NK-92 treated with Interleukin-12 subunit alpha and Interleukin-12 subunit beta, amount 100 ng/mL, for 24 hours (cell line): ENCODE measurements around the gene IRF3.

Source experiments
- DNase-seq: peaks from one replicate; lab custom pipeline; 2025; lab: John Stamatoyannopoulos, UW

Gene IRF3

DNA sequence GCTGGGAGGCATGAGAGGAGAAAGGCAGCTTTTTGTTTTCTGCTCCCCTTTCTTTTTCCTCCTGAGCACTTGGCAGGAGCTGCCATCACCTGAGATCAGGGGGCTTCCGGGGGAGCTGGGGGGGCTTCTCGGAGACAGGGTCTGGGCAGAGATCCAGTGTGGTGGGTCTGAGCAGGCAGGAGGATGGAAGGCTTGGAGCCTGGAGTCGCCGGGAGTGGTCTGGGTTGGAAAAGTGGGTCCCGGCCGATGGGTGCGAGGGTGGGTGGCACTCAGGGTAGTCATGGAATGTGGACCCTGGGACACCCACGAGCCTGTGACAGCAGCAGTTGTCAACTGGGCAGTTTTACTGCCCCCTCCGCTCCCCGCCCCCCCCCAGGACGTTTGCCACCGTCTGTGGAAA is 21.5 kb upstream of the IRF3 start:
- no peak for DNase-seq

DNA sequence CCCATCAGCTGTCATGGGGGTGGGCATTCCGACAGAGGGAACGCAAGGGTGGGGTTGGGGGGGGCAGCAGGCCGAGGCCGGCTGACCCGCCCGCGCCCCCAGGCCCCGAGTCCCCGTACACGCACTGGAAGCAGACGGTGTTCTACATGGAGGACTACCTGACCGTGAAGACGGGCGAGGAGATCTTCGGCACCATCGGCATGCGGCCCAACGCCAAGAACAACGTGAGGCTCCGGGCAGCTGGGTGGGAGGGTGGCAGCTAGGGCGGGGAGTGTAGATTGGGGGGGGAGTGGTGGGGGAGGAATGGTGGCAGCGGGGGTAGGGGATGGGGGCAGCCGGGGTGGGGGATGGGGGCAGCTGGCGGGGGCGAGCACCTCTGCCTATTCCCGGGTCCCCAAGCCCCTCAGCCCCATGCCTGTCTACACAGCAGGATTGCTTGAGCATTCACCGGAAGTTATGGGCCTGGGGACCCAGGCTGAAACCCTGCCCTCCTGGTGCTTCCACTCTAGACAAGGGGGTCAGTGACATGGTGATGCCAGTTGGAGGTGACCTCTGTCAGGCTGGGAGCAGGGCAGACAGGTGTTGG is 20.9 kb upstream of the IRF3 start:
- DNase-seq: no peak

DNA sequence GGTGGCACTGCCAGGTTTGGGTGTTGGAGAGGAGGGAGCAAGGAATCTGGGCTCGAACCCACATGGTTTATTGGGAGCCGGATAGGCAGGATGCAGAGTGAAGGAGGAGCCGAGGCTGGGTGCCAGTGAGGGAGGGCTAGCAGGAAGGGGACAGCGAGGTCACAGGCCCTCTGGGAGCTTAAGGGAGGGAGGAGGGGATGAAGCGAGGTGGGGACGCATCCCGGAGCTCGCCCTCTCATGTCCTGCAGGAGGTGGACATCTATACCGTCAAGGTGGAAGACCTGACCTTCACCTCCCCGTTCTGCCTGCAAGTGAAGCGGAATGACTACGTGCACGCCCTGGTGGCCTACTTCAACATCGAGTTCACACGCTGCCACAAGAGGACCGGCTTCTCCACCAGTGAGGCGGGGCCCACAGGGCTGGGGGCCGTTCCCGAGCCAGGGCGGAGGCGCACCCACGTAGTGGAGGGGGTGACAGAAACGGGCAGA is 20.2 kb upstream of the IRF3 start:
- no peak for DNase-seq

DNA sequence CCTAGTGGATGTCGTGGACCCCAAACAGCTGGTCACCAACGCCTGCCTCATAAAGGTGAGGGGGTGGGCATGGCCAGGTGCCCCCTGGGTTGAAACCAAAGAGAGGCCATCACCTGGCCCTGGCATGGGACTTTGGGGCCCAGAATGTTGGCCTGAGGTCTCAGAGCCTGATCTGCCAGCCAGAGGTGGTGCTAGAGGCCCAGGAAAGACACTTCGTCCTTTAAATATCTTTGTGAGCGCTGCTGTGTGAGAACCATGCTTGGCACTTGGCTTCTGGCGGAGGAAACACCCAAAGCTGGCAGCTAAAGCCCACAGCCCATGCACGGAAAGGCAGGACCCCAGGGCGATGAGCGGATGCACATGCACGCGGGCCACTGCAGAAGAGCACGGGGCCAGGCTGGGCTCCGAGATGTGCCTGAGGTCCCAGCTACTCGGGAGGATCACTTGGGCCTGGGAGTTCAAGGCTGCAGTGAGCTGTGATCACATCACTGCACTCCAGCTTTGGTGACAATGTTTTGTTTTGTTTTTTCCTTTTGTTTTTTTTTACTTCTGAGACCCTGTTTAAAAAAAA is 19.4 kb upstream of the IRF3 start:
- DNase-seq: no peak

DNA sequence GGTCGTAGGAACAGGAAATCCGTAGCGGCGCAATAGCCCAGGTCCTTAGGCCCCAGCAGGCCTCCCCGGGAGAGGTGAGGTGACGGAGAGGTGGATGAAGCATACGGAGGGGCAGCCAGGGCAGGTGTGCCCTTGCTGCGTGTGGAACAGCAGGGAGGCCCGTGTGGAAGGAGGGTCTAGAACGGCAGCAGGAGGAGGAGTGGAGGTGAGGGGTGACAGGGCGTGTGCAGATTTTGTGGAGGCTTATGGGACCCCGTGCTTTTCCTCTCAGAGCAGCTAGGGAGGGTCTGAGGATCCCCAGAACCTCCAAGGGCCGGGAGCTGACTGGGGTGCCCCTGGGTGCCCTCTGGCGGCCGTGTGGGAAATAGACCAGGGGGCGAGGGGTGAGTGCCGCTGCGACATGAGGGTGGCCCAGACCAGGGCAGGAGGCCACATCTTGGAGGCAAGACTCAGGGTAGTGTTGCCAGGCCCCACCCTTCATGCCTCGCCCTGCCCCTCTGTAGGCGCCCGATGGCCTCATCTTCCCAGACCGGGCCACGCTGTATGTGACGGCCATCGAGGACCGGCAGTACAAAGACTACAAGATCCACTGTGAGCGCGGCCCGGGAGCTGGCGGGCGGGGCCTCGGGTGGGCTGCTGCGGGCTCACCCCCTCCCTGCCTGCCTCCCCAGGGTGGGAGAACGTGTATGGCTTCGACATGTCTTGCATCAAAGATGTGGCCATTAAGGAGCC is 18.8 kb upstream of the IRF3 start:
- DNase-seq: no peak

DNA sequence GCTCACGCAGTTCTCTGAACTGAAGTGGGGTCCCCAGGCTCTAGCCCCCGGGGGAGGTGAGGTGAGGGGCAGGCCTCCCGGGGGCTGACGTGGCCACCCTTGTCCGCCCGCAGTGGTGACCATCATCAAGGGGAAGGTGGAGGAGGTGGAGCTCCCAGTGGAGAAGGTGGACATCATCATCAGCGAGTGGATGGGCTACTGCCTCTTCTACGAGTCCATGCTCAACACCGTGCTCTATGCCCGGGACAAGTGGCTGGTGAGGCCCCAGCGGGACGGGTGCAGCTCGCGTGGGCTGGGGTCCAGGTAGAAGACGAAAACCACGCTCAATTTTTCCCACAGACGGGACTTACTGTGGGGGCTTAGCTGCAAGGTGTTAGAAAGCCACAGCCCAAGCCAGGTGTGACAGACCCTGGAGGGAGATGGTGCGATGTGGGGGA is 18.2 kb upstream of the IRF3 start:
- DNase-seq: no peak

DNA sequence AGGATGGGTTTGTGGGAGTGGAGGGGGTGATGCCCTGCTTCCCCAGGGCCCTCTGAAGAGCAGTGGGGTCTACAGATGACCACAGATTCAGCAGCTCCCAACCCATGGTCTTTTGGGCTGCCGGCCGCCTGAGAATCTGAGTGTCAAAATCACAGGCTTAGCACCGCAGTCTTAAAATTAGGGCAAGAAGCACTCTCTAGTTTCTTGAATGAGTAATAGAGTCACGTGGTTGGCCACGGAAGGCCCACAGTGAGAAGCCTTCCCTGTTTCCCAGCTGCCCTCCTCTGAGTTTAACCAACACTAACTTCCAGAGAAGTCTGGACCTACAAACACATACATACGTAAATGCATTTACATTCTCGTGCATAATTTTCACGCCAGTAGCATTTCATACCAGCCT is 16.6 kb upstream of the IRF3 start:
- no peak for DNase-seq

- no peak for DNase-seq
Measured at GRCh38 chr19:49681830-49682229, 16.2 kb upstream of the IRF3 start.

DNA sequence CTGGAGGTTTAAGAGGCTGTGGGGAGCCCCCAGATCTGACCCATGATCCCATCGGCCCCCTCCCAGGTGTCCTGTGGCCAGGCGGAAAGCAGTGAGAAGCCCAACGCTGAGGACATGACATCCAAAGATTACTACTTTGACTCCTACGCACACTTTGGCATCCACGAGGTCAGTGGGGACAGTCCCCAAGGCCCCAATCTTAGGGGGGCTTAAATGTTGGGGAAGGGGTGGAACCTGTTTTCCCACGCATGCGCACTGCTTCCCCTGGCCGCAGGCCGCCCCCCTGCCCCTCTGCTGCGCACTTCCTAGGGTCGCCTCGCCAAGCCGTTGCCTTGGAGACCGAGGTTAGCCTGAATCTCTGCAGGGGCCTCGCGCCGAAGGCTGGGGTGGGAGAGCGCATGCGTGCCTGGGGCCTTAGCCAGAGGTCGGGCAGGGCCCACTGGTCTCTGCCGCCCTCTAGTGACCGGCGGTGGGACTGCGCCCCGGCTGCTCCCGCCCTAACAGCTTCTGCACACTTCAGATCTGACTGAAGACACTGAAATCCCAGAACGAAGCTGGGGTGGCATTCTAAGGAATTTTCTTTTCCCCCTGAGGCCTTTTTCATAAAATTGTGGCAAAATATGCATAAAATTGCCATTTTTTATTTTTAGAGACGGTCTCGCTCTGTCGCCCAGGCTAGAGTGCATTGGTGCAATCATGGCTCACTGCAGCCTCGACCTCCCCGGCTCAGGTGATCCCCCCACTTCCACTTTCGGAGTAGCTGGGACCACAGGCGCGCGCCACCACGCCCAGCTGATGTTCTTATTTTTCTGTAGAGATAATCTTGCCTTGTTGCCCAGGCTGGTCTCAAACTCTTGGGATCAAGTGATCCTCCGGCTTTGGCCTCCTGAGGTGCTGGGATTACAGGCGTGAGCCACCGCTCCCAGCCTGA is 15.0 kb upstream of the IRF3 start:
- peak; percentile 70 for DNase-seq

DNA sequence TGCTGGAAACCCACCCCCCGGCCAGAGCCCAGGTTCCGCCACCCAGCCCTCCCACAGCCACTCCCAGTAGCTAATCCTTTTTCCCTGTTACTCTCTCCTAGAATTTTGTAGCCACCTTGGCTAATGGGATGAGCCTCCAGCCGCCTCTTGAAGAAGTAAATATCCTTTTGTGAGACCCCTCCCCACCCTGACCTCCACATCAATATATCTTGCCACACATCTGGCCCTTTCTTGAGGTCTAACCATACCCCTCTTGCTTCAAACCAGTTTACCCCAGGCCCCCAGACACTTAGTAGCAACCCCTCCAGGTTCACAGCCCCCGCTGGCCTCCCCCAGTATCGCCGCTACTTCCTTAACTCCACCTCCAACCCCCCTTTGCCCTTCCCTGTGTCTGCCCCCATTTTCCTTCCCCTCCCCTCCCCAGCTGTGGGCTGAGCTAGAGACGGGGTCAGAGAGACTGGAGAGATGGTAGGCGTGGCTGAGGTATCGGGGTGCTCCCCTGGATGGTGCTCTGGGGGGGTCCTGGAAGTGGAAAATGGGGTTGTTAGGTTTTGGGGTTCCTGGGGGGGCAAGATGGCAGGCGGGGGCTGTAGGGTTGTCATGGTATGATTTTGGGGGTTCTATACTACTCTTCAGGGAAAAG is 14.2 kb upstream of the IRF3 start:
- no peak for DNase-seq

- no peak for DNase-seq
Measured at GRCh38 chr19:49678985-49679770, 13.5 kb upstream of the IRF3 start.

DNA sequence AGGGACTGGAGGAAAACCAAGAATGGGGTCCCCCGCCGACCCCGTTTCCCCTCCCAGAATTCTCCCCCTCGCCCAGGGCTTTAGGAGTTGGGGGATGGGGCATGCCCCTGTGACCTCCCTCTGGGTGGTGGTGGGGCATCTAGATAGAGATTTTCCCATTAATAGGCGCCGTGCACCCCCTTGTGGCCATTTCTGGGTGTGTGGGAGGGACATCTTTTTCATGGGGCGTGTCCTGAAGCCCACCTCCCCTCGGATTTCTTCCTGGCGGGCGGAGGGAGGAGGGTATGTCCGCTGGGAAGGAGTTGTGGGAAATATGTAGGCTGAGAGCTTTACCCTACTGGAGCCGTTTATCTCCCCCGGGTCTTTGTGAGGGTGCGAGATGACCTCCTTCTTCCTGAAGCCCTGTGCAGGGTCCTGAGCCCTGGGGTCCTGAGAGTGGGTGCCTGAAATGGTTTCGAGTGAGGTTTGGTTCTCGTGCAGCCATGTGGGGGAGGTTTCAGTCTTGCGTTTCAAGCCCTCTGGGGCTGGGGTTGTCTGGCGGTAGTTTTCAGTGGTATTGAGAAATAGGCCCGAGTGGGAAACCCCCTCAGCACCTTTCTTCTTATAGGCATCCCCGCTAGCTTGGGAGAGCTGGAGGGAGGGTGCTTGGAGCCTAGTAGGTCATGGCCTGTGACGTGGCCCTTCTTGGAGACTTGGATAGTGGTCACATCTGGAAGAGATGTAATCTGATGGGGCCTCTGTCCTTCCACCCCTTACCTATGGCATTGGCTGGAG is 12.4 kb upstream of the IRF3 start:
- peak; percentile 67 for DNase-seq

DNA sequence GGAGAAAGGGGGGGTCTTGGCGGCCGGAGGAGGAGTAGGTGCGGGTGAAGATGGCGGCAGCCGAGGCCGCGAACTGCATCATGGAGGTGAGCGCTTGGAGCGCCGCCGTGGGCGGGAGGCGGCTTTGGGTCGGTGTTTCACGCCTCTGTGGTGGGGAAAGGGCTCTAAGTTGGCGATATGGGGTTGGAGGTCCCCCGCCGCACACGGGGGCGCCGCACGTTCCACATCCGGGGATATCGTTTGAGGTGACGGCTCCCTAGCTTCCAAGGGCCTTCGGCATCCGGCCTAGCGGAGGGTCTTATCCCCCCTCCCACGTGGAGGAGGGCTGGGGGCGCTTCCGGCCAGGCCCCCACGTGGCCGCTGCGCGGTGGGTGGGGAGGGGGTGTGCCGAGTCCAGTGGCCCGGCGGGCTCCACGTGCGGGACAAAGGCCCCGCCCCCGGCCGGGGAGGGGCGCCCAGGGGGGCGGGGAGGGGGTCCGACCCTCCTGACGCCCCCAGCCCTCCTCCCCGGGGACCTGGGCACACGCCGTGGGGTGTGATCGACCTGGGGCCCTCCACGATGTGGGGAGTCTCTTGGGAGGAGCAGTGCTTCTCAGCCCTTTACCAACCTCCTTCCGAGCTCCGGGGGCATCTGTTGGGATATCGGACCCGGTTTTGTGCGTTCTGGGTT is 11.7 kb upstream of the IRF3 start, which contains the start of gene PRMT1:
PRMT1 (plus strand) TSS at position 41 of the 670 bp plus-strand sequence; CDS start at position 51, 10 bp downstream.
- peak; percentile 53 for DNase-seq

- peak; percentile 98 for DNase-seq
Measured at GRCh38 chr19:49676784-49677230, 11.2 kb upstream of the IRF3 start.

DNA sequence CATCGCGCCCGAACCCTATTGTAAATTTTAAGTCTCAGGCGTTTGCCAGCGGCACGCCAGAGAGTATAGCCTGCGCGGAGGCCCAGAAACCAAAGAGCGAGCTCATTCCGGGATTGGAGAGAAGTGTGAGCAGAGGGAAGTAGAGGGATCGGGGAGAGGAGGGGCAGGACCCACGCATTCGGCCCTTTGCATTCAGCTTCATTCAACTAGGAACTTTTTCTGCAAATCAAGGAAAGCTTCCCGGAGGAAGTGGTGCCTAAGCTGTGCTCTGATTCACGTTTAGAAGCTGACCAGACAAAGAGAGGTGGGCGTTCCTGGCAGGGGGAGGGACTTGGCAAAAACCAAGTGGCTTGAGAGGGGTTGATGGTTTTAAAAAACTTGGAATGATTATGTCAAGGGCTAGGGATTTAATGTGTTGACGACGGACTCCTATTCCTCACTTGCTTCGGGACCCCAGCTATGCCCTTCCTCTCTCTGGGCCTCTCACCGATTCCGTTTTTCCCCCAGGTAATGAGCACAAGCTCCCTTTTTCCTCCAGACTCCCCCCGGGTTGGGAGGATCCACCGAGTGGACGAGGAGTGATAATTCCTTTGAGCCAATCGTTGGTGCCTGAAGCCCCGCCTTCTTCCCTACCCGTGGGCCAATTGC is 10.6 kb upstream of the IRF3 start:
- DNase-seq: peak; percentile 72

DNA sequence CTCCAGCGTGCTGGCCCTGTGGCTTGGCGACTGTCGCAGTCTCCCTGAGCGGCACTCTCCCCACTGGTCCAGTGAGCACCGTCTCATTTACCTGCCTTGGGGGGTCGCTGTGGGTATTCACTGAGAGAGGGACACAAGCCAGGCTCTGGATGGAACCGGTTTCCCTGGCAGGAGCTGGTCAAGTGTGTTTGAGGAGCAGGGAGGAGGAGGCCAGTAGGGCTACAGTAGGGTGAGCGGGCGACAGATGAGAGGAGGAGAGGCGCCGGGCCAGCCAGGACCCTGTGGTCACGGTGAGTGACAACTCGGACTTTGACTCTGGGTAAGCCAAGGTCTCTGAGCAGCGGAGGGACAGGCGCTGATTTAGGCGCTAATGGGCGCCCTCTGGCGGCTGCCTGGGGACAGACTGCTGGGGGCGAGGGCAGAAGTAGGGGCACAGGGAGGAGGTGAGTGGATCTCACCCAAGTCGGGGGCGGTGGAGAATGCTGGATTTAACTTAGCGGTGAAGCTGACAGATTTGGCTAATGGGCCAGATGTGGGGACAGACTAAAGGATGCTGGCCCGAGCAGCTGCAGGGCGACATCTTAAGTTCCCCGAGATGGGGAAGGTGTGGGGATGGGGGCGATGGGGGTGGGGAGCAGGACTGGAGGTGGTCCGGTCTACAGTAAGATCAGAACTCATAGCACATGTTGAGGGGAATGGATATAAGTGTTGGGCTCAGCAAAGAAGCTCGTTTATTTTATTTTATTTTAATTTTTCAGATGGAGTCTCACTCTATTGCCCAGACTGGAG is 6.7 kb upstream of the IRF3 start:
- DNase-seq: peak; percentile 55

- no peak for DNase-seq
Measured at GRCh38 chr19:49669516-49669915, 3.9 kb upstream of the IRF3 start.

DNA sequence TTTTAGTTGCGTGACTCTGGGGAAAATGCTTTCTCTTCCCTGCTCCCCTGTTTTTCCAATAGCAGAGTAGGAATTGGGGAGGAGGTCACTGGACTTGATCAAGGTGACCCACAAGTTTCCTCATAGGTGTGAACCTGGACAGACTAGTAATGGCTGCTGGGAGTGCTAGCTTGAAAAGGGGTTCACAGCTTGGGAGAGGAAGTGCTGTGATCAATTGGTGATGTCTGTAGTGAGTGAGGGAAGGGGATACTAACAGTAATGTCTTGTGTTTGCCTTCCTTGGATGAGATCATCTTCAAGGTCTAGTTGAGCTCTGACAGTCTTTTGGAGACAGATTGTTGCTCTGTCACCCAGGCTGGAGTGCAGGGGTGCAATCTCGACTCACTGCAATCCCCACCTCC is 1.8 kb upstream of the IRF3 start:
- no peak for DNase-seq
